ENCODE data around the gene CCDC81. TPM values are rescaled to one million over a fixed set of nuclear protein-coding genes. Genes with fewer than 3 reads are reported as not detected.

CCDC81 gene
- total RNA-seq, 1 experiment from 2014 or later, result 0.49 TPM

GRCh38 chr11:86408845-86409244 is 34.2 kb downstream of the CCDC81 start:
- POLR2A ChIA-PET, result no interaction called here
- Histone ChIP-seq H3K4me1 (ENCODE audit: control insufficient read depth, insufficient read depth, low read length) (no peaks in the 10 kb centered on the region), H3K27ac (ENCODE audit: low read length) (no peak overlapping the region), H3K4me3 (ENCODE audit: low read depth in 2 of 2, low read length in 2 of 2) (no peak overlapping the region), H3K9me3 (ENCODE audit: control insufficient read depth, insufficient read depth, low read depth, low read length) (no peaks in the 10 kb centered on the region), H3K36me3 (ENCODE audit: control insufficient read depth, insufficient read depth, low read length) (no peaks in the 10 kb centered on the region), H3K27me3 (ENCODE audit: control insufficient read depth, insufficient read depth, low read length) (no peaks in the 10 kb centered on the region)
- CTCF ChIA-PET, result no interaction called here
- no TSS peak for BruUV-seq (replicated peaks)
- in situ Hi-C loops (cut with HindIII; ENCODE audit: low pct_unique_long_range_greater_than_20kb, low sequenced_read_pairs) (no loop called here), intact Hi-C loops (cut with micrococcal nuclease; ENCODE audit: unreplicated experiment) (no loop called here)
- ATAC-seq, result no peak
- TF ChIP-seq CTCF (IDR thresholded peaks at IDR 0.05), result peak; percentile 50; the same call in 1 of the 2 replicates
- no peak for TF ChIP-seq SIN3A (IDR thresholded peaks at IDR 0.05; ENCODE audit: borderline replicate concordance, insufficient read depth, low read depth, low read length)
- no peak for TF ChIP-seq POLR2AphosphoS5 (IDR thresholded peaks at IDR 0.05; ENCODE audit: low read depth, low read length)
- TF ChIP-seq TCF7L2 (IDR thresholded peaks at IDR 0.05; ENCODE audit: low read depth, low read length), result no peak
- TF ChIP-seq, protein P1, sequence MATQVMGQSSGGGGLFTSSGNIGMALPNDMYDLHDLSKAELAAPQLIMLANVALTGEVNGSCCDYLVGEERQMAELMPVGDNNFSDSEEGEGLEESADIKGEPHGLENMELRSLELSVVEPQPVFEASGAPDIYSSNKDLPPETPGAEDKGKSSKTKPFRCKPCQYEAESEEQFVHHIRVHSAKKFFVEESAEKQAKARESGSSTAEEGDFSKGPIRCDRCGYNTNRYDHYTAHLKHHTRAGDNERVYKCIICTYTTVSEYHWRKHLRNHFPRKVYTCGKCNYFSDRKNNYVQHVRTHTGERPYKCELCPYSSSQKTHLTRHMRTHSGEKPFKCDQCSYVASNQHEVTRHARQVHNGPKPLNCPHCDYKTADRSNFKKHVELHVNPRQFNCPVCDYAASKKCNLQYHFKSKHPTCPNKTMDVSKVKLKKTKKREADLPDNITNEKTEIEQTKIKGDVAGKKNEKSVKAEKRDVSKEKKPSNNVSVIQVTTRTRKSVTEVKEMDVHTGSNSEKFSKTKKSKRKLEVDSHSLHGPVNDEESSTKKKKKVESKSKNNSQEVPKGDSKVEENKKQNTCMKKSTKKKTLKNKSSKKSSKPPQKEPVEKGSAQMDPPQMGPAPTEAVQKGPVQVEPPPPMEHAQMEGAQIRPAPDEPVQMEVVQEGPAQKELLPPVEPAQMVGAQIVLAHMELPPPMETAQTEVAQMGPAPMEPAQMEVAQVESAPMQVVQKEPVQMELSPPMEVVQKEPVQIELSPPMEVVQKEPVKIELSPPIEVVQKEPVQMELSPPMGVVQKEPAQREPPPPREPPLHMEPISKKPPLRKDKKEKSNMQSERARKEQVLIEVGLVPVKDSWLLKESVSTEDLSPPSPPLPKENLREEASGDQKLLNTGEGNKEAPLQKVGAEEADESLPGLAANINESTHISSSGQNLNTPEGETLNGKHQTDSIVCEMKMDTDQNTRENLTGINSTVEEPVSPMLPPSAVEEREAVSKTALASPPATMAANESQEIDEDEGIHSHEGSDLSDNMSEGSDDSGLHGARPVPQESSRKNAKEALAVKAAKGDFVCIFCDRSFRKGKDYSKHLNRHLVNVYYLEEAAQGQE (IDR thresholded peaks at IDR 0.05; ENCODE audit: insufficient read depth in 1 of 2, low read depth in 2 of 2, low read length in 1 of 2), result no peak
- no peak for DNase-seq (ENCODE audit: low read depth, low spot score)

- CTCF ChIA-PET, result no interaction called here
- in situ Hi-C loops (cut with HindIII; ENCODE audit: low pct_unique_long_range_greater_than_20kb, low sequenced_read_pairs), result no loop called here
- intact Hi-C loops (cut with micrococcal nuclease; ENCODE audit: unreplicated experiment), result no loop called here
- DNase-seq (ENCODE audit: low read depth, low spot score), result no peak
- Histone ChIP-seq H3K9me3 (ENCODE audit: control insufficient read depth, insufficient read depth, low read depth, low read length) (no peaks in the 10 kb centered on the region), H3K27ac (ENCODE audit: low read length) (no peak overlapping the region), H3K27me3 (ENCODE audit: control insufficient read depth, insufficient read depth, low read length) (no peaks in the 10 kb centered on the region), H3K4me1 (ENCODE audit: control insufficient read depth, insufficient read depth, low read length) (no peaks in the 10 kb centered on the region), H3K4me3 (ENCODE audit: low read depth in 2 of 2, low read length in 2 of 2) (no peak overlapping the region), H3K36me3 (ENCODE audit: control insufficient read depth, insufficient read depth, low read length) (no peaks in the 10 kb centered on the region)
- ATAC-seq, result no peak
- TF ChIP-seq, protein P1 (IDR thresholded peaks at IDR 0.05; ENCODE audit: insufficient read depth in 1 of 2, low read depth in 2 of 2, low read length in 1 of 2), result no peak
- TF ChIP-seq TCF7L2 (IDR thresholded peaks at IDR 0.05; ENCODE audit: low read depth, low read length), result no peak
- no peak for TF ChIP-seq POLR2AphosphoS5 (IDR thresholded peaks at IDR 0.05; ENCODE audit: low read depth, low read length)
- no peak for TF ChIP-seq CTCF (IDR thresholded peaks at IDR 0.05)
- POLR2A ChIA-PET, result no interaction called here
- no TSS peak for BruUV-seq (replicated peaks)
Measured at GRCh38 chr11:86414032-86414431, 39.3 kb downstream of the CCDC81 start.
